Stimulated activated CD4-positive, alpha-beta T cell treated with anti-CD3 and anti-CD28 coated beads, Interleukin-15, amount 100 ng/mL, for 24 hours (primary cell): ENCODE results near the gene EFNA4.

ENCODE experiments used
- DNase-seq: peaks from one replicate; pipeline ENCODE4 v3.0.0-alpha.2; 2020

Gene EFNA4

DNA sequence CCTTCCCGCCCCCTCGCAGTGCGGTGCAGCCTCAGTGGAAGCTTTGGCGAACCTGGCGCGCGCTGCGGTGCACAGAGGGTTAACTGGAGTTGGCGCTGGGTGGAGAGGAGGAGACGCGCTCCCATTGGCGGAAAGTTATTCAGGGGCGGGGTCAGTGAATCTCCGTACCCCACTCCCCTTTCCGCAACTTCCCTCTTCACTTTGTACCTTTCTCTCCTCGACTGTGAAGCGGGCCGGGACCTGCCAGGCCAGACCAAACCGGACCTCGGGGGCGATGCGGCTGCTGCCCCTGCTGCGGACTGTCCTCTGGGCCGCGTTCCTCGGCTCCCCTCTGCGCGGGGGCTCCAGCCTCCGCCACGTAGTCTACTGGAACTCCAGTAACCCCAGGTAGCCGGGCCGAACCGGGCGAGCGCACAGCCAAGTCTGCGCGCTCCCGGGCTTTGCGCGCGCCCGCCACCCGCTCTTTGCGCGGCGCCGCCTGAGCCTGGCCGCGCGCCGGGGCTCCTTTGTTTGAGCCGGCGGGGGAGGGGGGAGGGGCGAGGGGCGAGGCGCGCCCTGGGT, at the start of gene EFNA4:
Gene EFNA4 (plus strand): TSS at position 191 of the 561 bp plus-strand sequence. CDS start 84 bp downstream, at position 275.
- peak; percentile 92 for DNase-seq

DNA sequence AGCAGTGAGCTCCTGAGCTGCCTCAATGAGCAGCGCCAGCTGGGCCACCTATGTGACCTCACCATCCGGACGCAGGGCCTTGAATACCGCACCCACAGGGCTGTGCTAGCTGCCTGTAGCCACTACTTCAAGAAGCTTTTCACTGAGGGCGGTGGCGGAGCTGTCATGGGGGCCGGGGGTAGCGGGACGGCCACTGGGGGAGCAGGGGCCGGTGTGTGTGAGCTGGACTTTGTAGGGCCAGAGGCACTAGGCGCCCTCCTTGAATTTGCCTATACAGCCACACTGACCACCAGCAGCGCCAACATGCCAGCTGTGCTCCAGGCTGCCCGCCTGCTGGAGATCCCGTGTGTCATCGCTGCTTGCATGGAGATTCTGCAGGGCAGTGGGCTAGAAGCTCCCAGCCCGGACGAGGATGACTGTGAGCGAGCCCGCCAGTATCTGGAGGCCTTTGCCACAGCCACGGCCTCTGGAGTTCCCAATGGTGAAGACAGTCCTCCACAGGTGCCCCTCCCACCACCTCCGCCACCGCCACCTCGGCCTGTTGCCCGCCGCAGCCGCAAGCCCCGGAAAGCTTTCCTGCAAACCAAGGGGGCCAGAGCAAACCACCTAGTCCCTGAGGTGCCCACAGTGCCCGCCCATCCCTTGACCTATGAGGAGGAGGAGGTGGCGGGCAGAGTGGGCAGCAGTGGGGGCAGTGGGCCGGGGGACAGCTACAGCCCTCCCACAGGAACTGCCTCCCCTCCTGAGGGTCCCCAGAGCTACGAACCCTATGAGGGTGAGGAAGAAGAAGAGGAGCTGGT, 48.6 kb upstream of the EFNA4 start:
- DNase-seq = no peak

- DNase-seq = no peak
Measured at GRCh38 chr1:155015527-155016230, 47.9 kb upstream of the EFNA4 start.

GRCh38 chr1:155016231-155016831, 47.2 kb upstream of the EFNA4 start:
- DNase-seq = peak; percentile 36

DNA sequence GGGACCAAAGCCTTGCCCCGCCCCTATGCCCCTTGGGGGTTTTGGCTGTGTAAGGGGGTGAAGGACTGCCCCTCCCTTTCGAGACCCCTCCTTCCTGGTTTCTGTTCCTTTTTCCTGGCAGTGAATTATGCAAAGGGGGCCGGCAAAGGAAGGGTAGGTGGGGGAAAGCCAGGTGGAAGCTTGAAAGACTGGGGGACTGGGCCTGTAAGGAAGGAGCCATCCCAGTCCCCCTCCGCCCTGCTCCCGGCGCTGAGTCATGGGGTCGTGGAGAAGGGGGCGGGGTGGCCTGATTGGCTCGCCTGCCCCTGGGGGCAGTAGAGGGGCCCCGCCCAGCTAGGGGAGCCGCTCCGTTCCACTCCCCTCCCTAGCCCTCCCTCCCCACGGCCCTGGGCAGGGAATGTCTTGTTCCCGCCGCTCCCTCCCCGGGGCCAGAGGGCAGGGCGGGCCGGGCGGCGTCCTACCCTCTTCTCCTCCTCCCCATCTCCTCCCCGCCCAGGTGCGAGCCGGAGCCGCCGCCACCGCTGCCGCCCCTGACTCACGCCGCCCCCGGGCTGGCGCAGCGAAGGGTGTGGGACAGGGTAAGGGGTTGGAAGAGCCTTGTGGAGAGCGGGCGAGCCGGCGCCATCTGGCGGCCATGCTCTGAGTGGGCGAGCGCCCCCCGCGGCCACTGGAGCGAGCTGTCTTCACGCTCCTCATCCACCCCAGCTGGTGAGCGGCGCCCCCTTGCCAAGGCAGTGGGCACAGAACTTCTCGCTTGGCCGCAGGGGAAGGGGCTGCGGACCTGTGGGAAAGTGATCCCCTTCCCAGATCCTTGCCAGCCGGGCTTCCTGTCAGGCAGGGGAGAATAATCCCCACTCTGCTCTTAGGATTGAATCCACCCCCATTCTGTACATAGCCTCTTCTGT, 46.2 kb upstream of the EFNA4 start:
- DNase-seq = peak; percentile 95

- DNase-seq = peak; percentile 24
Measured at GRCh38 chr1:155017946-155018316, 45.6 kb upstream of the EFNA4 start.

- DNase-seq = no peak
Measured at GRCh38 chr1:155018617-155019348, 44.8 kb upstream of the EFNA4 start.

DNA sequence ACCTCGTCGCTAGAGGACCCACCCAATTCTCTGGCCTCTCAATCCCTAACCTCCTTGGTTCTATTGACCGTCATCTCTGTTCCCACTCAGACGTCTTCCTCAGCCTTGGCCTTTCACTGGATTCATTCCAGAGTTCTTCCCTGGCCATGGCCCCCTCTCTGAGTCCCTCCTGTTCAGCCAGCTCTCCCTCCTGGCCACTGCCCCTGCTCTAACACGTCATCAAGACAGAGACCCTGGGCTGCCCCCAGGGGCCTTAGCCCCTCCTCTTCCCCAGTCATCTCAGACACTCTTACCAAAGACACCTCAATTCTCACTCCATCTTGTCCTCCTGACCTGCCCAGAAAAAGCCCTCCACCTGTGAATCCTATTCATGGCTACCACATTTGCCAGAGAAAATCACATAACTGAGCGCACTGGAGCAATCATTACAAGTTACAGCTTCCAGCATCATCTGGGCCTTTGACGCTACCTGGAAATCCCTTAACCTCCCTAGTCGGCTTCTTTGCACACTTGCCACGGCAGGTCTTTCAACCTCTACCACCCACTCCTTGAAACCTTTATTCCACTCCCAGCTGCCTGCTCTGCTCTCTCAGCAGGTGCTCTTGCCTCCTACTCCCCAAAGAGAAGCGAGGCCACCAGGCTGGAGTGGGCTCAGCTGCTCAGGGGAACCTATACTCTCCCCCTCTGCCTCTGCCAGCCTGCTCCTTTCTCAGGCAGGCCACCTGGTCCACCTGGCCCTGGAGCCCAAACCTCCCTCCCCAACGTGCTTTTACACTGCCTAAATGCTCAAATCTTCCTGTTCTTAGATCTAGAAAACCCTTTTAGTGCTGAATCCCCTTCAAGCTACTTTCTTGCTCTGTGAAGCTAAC, 43.9 kb upstream of the EFNA4 start:
- DNase-seq = no peak

DNA sequence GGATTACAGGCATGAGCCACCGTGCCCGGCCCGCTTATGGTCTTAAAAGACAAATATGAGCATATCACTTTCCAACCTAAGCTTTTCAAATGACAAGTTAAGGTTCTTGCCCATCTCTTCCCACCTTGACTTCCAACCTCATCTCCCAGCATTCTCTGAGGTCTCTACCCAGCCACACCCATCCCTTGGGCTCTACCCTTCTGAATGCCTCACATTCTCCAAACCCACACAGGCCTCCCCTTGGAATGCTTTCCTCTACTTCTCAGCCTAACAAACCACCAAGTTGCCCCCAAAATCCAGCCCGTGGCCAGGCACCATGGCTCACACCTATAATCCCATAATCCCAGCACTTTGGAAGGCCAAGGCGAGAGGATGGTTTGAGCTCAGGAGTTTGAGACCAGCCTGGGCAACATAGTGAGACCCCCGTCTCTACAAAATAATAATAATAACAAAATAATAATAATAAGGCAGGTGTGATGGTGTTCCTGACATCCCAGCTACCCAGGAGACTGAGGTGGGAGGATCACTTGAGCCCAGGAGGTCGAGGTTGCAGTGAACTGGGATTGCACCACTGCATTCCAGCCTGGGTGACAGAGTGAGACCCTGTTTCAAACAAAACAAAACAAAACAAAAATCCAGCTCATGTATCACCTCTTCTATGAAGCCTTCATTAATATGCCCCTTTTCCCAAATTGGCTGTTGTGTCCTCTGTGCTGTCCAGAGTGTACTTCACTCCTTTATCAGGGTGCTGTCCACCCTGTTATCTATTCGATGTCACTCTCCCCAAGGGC, 41.2 kb upstream of the EFNA4 start:
- no peak for DNase-seq

GRCh38 chr1:155022927-155023236, 40.7 kb upstream of the EFNA4 start:
- DNase-seq = no peak

GRCh38 chr1:155023627-155024026, 39.9 kb upstream of the EFNA4 start:
- no peak for DNase-seq

DNA sequence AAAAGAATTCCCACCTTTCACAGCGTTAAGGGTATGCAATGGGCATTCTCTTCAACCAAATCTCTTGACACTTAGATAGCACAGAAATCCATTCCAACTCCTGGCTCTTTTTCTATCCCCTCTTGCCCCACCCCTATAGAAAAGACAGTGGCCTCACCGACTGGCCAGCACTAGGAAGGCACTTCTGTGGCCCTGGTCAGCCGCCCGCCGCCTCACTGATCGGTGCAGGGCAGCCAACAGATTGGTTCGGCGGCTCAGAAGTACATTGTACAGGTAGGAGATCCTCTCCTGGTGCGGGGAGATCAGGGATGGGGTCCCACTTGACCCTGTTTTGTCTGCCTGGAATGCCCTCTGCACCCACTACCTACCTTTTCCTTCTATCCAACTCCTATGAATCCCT, 39.2 kb upstream of the EFNA4 start:
- DNase-seq = no peak

DNA sequence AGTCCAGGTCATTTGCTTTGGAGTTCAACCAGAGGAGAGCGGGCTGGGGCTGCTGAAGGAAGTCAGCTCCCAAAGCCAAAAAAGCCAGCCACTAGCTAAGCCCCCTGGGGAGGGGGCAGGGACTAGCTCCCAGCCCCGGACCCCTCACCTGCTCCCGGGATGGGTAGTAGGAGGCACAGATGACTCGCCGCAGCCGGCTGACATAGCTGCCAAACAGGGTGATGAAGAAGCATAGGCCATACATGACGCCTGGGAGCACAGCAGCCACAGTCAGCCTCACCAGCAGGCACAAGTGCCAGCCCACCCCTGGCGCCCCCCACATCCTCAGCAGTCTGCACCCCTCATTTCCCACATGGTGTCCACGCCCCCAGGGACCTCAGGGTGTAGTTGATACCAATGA, 37.4 kb upstream of the EFNA4 start:
- DNase-seq = no peak

- no peak for DNase-seq
Measured at GRCh38 chr1:155026588-155026987, 37.0 kb upstream of the EFNA4 start.

- no peak for DNase-seq
Measured at GRCh38 chr1:155029513-155030242, 33.9 kb upstream of the EFNA4 start.

- DNase-seq = no peak
Measured at GRCh38 chr1:155030243-155030795, 33.2 kb upstream of the EFNA4 start.

DNA sequence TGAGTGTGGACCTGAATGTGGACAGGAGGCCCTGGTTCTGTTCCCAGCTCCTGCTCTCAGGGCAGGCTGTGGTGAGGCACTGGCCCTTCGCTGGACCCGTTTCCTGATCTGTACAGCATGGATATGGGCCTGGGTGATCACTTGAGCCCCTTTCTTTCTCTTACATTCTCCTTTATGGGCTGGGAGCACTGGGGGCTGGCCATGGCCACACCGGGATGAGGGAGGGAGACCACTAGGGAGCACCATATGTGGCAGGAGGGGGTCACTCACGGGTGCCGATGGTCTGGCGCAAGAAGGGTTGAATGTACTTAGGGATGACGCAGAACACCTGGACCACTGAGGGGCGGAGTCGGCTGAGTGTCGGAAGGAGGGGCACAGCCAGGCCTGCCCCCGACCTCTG, 32.6 kb upstream of the EFNA4 start:
- DNase-seq = no peak

GRCh38 chr1:155032886-155033285, 30.7 kb upstream of the EFNA4 start:
- DNase-seq = no peak

DNA sequence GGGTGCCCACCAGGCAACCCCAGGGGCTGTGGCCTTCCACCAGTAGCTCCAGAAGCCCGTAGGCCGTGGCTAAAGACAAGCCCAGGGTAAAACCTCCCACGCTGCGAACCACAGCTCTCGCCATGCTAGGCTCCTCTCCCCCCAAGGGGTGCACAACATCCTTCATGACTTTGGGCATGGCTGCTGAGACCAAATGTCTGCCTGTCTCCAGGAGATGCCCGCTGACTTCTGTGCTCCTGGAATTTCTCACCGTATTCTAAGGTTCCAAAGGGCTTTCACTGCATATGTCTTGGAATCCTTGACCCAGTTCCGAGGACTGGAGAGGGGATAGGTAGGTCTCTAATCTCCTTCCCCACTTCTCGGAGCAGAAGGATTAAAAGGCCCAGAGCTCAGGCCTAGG, 30.0 kb upstream of the EFNA4 start, which contains the start of the genes DCST1 and DCST2:
Gene DCST1 (plus strand): TSS at position 301 of the 400 bp plus-strand sequence. CDS start 213 bp downstream, outside the sequence.
Gene DCST2 (minus strand): TSS at position 258 of the 400 bp plus-strand sequence. CDS start 80 bp downstream, at position 178.
- DNase-seq = no peak
